D721Med (cell line): ENCODE data around the gene STX16.

Source experiments
- DNase-seq: peaks from one replicate; pipeline ENCODE4 v3.0.0; 2011; ENCODE audit warnings: low spot score; ENCODE audit not compliant: insufficient read length
- FAIRE-seq: peaks from 2 replicates; lab custom pipeline; 2011; peaks lifted over from hg19 to GRCh38; lab: Jason Lieb, UNC
- CTCF ChIP-seq: IDR thresholded peaks from 2 replicates; pipeline ENCODE4 v1.5.1; 2012; ENCODE audit warnings: mild to moderate bottlenecking, control low read depth; ENCODE audit not compliant: insufficient read depth; ENCODE audit errors: missing control alignments

STX16 gene

GRCh38 chr20:58613061-58613854 is 37.8 kb upstream of the STX16 start:
- no peak for FAIRE-seq
- TF ChIP-seq CTCF: no peak
- no peak for DNase-seq

- FAIRE-seq: no peak
- no peak for TF ChIP-seq CTCF
- no peak for DNase-seq
Observed at GRCh38 chr20:58614366-58614765, 36.7 kb upstream of the STX16 start.

GRCh38 chr20:58614984-58615760 is 35.9 kb upstream of the STX16 start:
- DNase-seq (no peak), FAIRE-seq (no peak)
- TF ChIP-seq CTCF: no peak

GRCh38 chr20:58616411-58616810 is 34.7 kb upstream of the STX16 start:
- FAIRE-seq (no peak), DNase-seq (no peak)
- TF ChIP-seq CTCF: no peak

GRCh38 chr20:58617158-58617557 is 33.9 kb upstream of the STX16 start:
- no peak for FAIRE-seq
- DNase-seq: no peak
- no peak for TF ChIP-seq CTCF

GRCh38 chr20:58618351-58619076 is 32.6 kb upstream of the STX16 start:
- FAIRE-seq (no peak), DNase-seq (no peak)
- no peak for TF ChIP-seq CTCF
